ENCODE results near the gene GABRA6.
"Not testable (repeated sequence)": the region's sequence is repeated elsewhere in the genome, so short reads cannot be mapped to it uniquely, and the experiment has no call there.

The GABRA6 gene

DNA sequence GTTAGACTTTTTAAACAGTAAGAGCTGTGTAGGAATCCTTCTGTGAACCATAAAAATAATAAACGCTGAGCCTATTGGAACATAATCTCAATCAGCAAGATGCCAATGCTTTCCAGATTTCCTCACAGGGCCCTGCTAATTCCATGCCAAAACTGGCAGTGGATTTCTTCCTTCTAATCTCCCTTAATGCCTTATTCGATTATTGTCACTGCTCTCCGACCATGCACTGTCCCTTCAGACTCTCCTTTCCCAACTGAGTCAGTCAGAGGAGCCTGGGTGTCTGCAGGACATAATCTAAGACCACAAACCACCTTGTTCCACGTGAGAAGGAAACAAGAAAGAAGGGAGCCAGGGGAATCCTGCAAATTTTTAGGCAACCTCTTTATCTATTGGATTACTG is at the start of gene GABRA6:
Gene GABRA6 (plus strand): TSS at position 261 of the 400 bp plus-strand sequence. CDS start 269 bp downstream, outside the sequence.
- DNase-seq: no peak

DNA sequence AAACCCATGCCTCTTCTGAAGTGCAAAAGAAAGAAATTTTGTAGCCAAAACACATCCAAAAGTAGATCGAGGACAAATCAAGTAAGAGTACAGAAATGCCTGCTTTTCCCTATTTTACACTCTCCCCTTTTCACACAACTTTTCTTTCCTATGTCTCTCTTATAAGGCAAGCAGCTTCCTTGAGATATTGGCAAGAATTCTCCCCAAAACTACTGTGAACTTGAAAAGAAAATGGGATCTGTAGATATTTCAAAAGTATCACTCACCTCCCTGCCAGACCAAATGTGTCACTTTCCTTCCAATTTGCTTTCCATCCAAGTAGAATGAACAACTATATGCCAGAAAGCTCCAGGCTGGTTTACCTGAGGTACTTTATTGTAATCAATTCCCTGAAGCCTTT is 47.9 kb upstream of the GABRA6 start:
- no peak for DNase-seq

DNA sequence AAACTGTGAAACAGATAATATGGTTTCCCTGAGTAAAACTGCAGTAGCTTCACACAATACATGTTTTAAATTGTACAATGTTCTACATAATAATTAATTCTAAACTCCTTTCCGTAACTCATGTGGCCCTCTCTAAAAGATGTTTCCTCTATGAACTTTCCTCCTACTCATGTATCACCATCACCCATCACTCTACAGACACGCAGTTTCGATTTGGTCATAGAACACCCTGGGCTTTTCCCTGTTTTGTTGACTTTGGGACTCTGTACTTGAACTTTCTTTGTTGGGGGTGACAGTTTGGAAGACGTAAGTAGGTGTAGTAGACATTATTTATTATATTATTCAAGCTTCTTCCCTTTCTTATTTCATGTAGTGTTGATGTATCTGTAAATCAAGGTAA is 44.1 kb upstream of the GABRA6 start:
- DNase-seq: no peak

DNA sequence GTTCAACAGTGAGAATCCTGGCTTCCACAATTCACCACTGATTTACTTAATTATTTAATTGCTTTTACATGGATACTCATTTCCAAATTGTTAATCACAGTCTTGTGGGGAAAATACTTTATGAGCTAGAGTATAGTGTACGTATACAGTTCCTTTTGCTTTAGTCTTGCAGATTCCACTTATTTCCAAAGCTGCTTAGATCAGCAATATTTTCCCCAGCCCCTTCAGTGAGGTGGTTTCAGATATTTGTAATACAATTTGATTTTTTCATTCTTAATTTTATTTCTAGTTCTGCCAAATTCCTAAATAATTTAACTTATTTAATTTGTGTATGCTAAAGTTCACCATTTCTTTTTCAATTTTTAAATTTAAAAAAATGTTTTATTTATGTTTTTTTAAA is 40.3 kb upstream of the GABRA6 start:
- DNase-seq: no peak

DNA sequence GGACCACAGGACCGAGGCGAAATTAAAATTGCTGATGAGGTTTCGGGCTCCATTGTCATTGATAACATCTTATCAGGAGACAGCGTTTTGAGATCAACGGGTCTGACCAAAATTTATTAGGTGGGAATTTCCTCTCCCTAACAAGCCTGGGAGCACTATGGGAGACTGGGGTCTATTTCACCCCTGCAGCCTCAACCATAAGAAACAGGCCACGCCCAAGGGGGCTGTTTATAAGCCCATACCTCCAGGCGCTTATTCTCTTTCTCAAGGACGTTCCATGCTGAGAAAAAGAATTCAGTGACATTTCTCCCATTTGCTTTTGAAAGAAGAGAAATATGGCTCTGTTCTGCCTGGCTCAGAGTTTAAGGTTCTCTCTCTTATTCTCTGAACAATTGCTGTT is 33.6 kb upstream of the GABRA6 start:
- DNase-seq: not testable (repeated sequence)

DNA sequence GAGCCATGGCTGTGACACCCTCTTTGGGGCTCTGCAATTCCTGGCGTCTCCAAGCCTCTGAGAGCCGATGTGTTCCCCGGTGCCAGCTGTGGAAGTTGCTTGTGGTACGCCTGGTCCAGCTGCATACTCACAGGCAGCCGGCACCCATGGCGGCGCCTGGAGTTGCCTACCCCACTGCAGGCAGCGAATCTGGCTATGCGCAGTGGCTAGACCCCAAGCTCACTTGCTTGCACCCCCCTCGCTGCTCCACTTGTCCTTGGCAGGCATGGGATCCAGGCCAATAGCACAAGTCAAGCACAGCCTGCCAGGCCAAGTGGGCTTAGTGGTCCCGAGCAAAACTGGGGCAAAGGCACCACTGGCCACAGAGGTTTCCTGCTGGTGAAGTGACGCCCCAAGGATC is 24.7 kb upstream of the GABRA6 start:
- DNase-seq: no peak

DNA sequence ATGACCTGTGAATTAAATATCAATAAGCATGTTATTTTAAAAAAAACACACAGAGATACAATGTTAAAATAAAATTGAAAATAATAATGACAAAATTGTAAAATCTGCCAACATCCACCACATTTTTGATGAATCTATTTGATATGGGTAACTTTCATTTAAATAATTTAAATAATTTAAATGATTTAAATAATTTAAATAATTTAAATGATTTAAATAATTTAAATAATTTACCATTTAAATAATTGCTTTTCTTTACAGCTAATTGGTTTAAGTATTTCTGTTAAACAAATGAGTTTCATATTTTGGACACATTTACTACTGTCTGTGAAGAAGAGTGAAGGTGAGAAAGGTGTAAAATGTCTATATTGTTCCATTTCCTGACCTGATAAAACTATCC is 22.1 kb upstream of the GABRA6 start:
- DNase-seq: no peak

DNA sequence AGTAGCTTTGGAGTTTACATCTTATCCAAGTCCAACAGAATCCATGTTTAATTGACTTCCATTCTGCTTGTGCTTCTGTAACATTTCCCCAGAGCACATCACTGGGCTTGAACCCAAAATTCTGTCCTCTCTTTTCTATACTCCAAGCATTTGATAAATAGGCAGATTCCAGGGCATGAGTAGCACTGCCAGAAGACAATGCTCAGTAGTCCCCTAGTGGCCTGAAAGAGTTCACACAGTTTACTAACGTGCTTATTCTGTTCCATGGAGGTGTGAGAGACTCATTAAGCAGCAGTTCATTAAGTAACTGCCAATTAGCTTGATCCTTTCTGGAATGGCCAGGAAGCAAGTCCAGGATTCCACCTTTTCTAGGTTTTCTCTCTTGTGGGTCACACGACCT is 9.4 kb upstream of the GABRA6 start:
- DNase-seq: no peak

DNA sequence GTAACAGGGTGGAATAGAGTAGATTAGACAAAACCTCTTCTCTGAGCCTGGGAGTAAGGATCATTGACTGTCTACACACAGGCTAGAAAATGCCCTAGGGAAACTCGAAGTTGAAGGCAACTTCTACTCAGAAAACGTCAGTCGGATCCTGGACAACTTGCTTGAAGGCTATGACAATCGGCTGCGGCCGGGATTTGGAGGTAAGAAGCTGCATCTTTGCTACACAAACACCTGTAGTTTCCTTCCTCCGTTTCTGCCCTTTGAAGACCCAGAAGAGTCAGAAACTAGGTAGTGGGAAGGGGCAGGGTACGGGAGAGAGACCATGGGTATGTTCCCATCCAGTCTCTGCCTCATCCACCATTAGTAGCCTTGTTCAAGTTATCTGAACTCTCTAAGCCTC is 628 bp downstream of the GABRA6 start:
- no peak for DNase-seq

DNA sequence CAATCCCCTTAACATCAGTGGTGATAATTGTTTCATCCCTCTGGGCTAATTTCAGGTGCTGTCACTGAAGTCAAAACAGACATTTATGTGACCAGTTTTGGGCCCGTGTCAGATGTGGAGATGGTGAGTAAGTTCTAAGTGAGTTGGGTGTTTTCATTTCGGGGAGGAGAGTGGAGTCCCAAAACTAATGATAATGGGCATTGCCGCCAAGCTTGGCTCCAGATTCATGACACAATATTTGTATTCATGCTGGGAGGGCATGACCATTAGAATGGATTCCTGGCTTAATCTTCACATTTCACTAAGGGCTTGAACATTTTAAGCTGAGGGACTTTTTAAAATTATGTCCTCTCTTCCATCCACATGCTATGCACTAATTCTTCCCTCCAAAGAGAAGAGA is 1.4 kb downstream of the GABRA6 start:
- no peak for DNase-seq

DNA sequence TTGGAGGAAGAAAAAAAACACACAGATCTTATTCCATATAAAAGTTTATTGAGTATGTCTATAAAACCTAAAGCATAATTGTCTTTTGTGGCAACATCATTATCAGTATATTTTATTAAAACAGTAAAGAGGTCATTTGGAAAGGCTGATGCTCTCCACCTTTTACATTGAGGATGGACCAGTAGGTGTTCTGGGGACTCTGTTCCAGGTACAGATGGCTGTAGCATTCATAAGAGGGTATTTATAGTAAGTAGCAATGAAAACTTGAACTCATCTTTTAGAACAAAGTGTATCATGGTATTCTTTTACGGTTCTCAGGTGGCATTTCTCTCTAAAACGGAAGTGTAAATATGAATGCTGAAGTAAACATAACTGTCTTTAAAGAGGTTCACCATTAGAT is 1.8 kb downstream of the GABRA6 start:
- no peak for DNase-seq

DNA sequence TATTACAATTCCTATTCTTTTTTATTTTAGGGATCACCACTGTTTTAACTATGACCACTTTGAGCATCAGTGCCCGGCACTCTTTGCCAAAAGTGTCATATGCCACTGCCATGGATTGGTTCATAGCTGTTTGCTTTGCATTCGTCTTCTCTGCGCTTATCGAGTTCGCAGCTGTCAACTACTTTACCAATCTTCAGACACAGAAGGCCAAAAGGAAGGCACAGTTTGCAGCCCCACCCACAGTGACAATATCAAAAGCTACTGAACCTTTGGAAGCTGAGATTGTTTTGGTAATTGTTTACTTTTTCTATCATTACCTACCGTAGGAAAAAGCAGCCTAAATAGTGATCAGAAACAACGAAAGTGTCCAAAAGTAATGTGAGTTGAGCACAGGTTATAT is 6.4 kb downstream of the GABRA6 start:
- DNase-seq: no peak

DNA sequence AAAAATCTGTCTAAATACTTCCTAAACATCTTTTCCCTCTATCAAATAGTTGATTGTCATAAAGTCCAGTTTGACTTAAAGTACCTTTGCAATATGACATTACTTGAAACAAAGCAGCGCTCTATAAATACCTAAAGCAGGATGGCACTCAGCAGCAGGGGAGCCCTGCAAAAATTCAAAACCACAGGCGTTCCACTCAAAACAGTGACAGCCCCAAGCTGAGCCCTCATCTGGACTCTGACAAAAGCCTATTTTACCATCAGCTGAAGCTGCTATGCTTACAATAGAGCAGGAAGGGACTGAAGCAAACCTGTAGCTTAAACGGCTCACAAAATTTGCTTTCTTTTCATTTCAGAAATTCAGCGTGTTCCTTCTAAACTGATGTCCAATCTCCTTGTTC is 11.5 kb downstream of the GABRA6 start:
- DNase-seq: no peak

DNA sequence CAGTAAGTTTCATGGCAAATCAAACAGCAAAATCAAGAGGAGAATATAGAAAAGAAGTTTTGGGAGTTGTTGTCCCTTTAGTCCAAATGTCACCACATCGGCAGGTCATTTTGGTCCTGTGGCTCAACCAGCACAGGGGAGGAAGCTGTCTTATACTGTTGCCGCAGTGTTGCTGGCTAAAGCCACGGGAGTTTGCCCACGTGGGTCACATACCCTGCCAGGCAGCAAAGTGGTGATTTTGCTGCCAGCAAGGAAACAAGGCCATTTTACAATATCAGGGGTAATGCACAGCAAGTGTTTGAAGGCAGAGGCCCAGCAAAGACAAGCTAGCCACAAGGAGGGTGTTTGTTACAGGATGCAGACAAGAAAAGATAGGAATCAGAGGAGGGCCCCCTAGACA is 14.5 kb downstream of the GABRA6 start:
- no peak for DNase-seq

DNA sequence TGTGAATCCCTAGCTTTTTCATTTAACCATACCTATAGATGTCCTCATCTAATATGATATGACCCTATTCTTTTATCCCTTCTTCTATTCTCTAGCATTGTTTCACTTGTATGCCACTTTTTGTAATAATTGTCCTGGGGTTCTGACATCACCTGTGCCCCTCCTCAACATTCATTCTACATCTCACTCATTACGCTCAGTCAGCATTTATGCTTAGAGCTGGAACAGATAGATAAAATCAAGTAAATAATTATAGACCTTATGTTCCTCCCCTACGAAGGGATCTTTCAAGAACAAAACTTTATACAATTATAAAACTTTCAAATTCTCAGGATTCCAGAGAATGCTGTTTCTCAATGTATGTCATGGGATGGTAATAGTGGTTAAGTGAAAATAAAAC is 18.0 kb downstream of the GABRA6 start:
- DNase-seq: no peak

DNA sequence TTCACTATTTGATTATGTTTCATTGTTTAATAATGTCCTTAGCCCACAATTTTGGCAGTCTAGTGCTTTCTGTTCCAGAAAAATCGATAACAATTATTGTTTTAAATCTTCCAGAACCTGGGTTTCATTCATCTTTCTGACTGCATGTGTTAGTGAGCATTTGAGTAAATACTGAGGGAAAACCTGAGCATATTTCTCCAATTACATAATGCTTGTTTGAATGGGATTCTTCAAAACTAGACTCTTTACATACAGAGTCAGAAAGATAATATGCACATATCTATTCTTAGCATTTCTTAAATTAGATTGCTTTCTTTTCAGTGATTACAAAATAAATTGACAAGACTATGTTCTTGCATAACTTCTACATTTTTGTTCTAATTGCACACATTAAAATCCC is 21.9 kb downstream of the GABRA6 start:
- DNase-seq: no peak

DNA sequence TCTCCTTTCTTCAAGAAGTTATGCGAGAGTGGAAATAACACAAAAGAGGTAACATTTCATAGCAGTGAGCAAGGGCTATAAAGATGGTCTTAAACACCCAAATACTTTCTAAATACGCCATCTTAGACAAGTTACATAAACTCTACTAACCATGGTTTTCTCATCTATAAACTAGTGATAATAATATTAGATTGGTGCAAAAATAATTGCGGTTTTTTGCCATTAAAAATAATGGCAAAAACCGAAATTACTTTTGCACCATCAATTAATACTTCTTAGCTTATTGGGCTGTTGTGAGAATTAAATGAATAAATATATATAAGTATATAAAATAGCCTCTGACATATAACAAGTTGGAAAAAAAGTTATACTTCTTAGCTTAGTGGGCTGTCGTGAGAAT is 23.7 kb downstream of the GABRA6 start:
- no peak for DNase-seq

DNA sequence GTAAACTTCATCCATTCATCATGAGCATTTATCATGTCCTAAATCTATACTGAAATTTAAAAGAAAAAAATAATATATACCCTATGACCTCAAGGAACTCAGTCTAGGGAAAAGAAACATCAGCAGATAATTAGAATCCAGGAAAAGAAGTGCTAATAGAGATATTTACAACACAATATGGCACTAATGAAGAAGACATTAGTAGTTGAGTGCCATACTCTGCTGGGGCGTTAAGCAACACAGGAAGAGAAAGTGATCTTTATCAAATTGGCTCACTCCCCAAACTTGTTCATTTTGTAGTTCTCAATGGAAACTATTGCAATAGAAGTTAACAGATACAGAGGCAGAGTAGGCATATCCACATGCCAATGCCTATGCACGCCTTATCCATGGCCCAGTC is 27.5 kb downstream of the GABRA6 start:
- no peak for DNase-seq

DNA sequence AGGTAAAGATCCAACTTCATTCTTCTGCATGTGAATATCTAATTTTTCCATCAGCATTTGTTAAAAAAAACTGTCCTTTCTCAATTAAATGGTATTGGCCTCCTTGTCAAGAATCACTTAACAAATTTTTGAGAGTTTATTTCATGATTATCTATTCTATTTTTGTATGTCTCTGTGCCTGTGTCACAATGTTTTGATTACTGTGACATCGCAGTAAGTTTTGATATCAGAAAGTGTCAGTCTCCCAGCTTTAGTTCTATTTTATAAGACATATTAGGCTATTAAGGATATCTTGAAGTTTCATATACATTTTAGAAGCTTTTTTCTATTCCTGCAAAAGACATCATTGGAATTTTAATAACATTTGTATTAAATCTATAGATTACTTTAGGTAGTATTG is 33.6 kb downstream of the GABRA6 start:
- DNase-seq: no peak

DNA sequence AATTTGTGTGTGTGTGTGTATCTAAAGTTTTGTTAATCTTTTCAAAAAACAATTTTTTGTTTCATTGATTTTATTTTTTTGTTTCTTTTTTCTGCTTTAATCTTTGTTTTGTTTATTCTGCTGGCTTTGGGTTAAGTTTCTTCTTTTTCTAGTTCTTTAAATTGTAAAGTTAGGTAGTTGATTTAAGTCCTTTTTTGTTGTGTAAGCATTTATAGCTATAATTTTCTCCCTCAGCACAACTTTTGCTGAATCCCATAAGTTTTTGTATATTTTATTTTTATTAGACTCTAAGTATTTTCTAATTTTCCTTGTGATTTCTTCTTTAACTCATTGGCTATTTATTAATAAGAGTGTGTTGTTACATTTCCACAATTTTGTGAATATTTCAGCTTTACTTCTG is 34.9 kb downstream of the GABRA6 start:
- DNase-seq: no peak

DNA sequence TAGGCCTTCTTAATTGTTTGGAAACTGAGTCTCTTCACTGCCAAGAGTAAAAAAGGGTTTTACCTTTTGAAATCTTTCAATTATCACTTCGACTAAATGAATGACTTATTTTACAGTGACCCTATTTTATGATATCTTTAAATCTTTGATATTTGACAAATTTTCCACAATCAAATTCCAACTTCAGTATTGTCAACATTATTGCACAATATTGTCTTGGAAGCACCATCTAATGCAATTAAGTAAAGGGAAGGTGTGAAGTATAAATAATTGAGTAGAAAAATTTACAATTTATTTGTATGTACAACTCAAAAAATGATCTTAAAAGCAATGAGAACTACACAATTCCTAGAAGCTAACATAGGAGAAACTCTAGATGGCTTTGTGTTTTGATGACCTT is 49.2 kb downstream of the GABRA6 start:
- no peak for DNase-seq

DNA sequence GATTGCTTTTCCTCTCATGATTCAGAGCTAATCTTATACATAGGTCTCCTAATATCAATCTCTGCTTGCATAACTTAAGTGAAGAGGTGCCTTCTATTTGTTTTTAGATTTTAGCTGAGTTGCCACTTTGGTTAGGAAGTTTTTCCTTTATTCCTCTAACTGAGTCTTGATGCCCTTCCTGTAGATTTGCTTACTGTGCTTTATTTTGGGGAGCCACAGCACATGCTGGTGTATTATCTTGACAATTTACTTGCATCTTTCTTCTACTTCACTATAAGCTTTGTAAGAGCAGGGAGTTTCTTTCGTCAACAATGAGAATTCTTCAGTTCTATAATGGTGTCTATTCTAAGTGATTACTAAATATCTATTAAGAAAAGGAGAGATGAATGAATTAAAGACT is 54.9 kb downstream of the GABRA6 start:
- DNase-seq: no peak

DNA sequence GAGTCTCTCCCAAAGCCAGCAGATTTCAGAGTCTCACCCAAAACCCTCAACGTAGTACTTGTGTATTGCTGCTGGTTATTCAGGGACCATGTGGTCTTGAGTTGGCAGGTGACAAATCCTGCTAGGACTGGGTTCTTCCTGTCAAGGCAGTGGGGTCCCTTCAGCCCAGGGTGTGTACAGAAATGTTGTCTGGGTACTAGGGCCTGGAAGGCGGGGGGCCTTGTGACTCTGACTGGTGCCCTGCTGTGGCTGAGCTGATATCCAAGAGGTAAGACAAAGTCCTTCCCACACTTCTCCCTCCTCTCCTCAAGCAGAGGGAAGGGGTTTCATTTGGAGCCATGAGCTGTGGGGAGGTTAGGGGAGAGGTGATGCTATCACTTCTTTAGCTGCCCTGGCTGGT is 58.8 kb downstream of the GABRA6 start:
- DNase-seq: no peak

DNA sequence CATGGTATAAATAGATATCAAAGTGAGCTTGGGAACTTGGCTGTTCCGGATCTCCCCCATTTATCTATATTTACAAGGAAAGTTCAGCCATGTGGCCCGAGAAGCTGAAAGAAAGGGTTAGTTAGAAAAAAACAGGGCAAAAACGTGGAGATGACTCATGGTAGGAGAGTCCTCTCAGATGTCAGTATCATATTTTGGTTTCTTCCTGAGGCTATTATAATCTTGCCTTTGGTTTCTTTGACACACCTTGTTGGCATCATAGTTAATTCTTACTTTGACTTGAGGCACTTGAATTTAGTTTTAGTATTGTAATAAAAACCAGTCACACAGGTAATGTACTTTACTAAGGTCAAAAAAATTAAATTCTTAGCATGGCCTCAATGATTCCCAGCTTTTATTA is 59.9 kb downstream of the GABRA6 start:
- no peak for DNase-seq

DNA sequence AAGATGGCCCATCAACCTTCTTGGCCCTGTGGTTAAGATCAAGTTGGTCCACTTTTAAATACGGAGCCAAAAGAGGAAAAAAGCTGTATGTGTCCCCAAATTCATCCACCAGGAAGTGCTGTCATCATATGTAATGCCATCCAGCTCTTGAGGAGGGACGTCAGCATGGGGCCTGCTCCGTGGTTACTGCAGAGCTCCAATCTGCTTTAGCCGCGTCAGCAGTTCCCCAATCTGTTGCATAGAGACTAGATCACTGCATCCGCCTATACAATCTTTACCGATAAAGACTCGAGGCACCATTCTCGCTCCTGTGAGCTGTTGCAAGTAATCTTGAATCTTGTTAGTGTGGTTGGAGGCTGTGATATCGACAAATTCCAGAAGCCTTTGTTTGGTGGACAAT is 65.7 kb downstream of the GABRA6 start:
- no peak for DNase-seq

Measured in NCI-H146 (cell line).